NCI-H128 (cell line): ENCODE results near the gene PLCL1.

Source experiments
- DNase-seq: peaks from one replicate; lab custom pipeline; 2025; ENCODE audit not compliant: unreplicated experiment; lab: John Stamatoyannopoulos, UW

Gene PLCL1

DNA sequence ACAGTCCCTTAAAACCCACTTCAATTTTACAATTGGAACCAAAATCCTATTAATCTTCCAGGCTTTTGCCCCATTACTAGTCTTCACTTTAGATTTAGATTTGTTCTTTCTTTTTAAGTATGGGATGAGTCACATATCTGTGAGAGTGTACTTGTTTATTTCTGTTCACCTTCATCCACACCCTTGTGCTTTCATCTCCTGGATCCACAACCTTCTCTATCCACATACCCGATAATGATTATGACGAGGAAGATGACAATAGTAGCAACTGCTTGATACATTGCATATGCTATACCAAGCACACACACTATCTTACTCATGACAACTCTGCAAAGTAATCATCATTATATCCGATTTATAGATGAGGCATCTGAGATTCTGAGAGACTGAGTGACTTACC is 297.3 kb downstream of the PLCL1 start:
- no peak for DNase-seq

DNA sequence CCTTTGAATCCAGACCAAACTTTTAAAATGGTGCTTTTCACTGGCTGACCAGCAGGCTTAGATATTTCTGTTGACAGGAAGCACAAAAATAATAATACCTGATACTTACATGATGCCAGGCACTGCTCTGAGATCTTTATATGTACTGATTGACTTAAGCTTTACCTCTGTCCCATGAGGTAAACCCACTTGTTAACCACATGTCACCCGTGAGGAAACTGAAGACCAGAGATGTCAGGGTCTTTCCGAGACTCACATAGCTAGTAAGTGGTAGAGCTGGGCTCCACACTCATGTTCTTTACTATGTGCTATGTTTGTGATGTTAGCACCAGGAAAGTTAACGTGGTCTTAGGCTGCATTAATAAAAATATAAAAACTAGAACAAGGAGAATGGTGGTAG is 297.7 kb downstream of the PLCL1 start:
- DNase-seq: no peak

DNA sequence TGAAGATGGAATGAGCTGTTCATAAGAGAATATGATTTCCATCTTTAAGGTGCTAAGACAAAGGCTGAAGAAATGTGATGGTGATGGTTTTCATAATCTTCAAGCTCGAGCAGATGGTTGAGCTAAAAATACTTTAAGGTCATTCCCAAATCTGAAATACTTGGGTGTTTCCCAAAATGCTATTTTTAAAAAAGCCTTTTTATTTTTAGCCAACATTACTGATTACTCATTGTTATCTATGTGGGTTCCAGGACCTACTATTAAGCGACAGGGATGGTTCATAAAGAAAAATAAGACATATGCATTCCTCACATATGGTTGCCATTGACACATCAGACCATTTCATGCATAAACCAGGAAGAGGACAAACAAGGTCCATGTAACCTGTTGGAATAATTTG is 298.5 kb downstream of the PLCL1 start:
- DNase-seq: no peak

DNA sequence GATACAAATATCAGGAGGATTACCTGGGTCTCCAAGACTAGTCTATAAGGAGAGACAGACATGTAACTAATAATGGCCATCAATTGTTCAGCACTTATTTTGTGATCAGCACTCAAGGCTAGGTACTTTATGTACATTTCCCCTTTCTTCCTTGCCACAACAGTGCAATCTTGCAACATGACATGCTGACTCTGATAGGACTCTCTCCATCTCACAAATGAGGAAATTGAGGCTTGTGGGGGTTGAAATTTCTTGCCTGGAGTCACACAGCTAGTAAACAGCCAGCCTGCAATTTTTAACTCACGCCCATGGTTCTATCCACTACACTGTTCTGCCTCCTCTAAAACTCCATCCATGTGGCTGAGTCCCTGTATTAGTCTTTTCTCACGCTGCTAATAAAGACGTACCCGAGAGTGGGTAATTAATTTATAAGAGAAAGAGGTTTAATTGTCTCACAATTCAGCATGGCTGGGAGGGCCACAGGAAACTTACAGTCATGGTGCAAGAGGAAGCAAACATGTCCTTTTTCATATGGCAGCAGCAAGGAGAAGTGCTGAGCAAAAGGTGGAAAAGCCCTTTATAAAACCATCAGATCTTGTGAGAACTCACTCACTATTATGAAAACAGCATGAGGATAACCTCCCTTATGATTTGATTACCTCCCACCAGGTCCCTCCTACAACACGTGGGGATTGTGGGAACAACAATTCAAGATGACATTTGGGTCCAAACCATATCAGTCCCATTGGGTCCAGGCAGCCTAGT is 302.4 kb downstream of the PLCL1 start:
- no peak for DNase-seq

DNA sequence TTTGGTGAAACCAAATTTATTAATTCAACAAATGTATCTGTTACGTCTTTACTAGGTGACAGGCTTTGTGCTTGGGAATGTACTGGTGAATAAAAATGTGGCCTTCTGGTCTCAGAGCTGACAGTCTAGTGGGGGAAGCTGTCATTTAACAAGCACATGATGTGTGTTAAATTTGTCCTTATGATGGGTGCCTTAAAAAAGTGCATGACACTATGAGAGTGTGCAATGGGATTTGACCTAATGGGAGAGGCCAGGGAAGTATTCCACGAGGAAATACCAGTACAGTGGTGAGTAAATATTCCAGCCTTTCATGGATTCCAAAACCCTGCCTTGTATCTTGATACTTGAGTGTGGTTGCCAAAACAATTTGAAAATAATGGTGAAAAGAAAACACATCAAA is 308.9 kb downstream of the PLCL1 start:
- DNase-seq: no peak

DNA sequence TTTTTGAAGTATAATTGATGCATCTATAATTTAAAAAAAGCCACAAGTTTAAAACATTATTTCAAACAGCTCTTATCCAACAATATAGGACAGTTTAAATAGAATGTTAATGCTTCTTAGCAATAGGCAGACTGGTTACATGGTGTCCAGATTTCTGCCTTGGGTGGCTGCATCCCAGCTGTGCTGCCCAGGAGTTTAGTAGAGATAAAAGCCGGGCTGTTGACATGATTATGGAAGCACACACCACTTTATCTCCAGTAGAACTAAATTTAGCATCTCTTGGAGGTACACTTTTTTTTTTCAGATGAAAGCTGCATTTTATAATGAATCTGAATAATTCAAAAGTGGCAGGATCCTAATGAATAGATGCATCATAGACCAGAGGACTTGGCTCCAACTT is 309.7 kb downstream of the PLCL1 start:
- DNase-seq: no peak

DNA sequence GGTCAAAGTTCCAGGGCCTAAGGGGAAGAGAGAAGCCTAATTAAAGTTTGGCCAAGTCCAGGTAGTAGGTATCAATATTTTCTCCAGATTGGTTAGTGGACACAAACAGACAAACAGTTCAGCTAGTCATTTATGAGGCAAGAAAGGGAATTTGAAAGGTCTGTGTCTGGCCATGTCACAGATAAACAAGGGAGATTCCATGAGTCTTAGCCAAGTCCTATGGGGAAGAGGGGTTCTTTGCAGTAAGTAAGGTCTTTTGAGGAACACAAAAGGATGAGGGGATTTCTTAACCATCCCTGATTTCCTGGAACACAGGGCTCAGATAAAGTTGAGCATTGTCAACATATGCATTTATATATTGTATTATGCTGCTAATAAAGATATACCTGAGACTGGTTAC is 310.8 kb downstream of the PLCL1 start:
- DNase-seq: no peak

DNA sequence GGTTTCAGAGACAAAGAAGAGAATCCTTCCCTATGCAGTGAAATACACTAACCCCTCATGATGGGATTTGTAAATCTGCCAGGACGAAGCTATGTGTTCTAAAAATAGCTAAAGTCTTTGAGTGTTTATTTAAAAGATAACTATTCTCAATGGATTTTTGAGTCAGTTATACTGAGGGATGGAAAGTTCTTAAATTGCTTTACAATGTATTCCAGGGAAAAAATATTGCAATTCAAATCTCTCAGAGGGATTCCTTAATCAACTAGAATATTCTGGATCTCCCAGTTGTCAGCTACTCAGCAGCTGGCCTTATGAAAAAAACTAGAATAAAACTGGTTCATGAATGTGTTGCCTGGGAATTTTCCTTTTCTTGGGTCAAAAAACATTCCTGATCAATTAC is 312.4 kb downstream of the PLCL1 start:
- DNase-seq: no peak

DNA sequence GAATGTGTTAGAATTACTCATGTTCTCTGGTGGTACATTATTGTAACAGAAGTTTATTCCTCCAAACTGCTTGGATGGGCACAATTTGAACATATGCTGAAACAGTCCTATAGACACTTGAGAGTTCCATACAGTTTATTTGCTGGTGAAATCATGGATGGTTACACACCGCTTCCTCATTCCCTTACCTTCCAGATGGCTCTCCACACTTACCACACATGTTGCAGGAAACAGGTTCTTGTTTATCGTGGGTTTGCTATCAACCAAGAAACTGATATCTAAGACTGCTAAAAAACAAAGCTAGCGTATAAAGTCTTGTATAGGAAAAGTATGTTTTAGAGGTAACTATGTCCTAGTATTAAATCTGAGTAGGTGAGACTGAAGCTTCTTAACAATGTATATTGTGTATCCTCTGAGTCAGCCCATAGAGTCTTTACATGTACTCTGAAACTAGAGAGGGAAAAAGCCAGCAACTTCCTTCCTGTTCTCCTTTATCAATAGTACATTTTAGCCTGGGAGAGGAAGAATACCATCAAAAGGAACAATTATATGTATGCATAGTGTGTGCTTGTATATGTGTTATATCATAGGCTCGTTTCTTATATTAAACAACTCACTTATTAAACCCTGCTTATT is 313.1 kb downstream of the PLCL1 start:
- no peak for DNase-seq

DNA sequence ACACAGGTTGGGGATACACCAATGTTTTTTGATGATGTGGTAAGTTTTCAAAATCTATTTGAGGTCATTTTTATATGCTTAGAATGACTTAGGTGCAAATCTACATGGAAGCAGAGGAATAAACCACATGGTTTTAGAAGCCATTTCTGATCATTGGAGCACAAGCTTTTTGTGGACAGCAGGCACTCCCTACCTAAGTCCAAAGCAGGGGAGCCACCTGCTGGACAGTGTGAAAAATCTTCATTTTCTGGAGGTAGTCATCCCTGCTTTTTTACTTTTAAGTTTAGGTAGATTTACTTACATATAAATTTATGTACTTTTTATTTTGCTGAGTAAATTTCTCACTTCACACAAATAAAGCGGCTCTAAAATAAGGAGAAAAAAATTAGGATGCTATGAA is 323.2 kb downstream of the PLCL1 start:
- DNase-seq: no peak

DNA sequence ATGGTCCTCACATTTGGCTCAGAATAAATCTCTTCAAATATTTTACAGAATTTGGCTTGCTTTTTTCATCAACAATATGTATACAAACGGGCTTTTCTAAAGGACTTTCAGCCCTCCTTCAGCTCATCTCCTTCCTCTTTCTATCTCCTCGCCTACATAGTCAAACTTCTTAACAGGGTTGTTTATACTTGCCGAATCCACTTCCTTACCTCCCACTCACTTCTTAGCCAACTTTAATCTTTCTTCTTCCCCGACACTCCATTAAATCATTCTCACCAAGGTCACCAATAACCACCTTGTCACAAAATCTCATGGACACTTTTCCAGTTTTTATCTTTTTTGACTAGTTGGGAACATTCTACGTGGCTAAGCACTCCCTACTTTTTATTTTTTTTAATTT is 325.2 kb downstream of the PLCL1 start:
- no peak for DNase-seq

DNA sequence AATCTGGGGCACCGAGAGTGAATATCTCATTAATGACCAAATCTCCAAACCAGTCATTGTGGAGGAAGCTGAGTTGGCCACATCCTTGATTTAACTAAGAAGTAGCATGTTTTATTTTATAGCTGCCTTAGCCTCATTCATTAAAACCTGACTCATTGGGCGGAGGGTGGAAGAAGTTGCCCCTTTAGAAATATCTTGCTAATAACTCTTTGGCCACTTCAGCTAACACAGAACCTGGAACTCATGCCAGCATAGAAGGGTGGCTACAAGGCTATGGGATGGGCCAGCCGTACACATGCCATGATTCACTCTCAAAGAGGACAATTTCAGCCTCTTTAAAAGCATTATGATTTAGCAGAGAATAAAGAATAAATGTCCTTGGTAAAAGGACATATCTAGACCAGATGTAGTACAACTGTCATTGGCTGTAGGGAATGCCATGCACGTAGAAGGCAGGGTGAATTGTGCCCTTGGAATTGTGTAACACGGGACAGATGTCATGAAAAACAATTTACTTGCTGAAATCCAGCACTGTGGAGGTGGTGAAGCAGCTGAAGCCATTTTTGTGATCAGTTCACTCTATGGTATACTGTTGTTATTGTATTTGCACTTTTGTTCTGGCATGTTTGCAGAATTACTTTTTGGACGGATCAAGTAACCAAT is 330.0 kb downstream of the PLCL1 start:
- no peak for DNase-seq

DNA sequence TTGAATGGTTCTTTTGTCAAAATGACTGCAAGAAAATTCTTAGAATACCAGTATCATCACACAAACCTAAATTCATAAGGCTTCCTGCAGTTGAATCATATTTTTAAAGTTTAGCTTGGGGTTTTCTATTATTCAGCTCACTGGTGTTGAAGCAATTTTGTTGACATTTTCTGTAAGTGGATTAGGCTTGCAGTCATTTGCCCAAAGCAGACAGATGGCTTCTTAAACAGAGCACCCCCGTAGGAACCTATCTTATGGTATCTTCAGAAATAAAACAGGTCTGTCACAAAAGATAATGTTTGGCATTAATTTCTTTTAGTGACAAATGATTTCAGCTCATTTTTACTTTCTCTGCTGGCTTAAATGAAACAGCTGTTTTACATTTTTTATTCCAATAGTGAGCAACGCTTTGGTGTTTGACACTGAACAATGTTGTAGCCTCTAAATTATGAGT is 331.1 kb downstream of the PLCL1 start:
- DNase-seq: no peak

DNA sequence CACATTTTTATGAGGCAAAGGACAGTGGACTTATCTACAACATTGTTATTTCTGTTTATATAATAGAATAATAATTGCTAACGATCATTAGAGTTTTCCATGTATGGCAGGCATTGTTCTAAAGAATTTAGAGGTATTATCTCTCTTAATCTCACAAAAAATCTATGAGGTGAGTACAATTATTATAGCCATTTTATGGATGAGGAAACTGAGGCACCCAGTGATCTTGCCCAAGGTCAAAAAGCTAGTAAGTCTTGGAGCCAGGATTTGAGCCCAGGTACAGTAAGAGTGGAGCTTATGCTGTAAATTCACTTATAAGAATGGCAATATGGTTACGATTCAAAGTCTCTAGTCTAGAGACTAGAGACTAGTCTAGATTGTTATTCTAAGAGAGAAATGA is 331.7 kb downstream of the PLCL1 start:
- no peak for DNase-seq

DNA sequence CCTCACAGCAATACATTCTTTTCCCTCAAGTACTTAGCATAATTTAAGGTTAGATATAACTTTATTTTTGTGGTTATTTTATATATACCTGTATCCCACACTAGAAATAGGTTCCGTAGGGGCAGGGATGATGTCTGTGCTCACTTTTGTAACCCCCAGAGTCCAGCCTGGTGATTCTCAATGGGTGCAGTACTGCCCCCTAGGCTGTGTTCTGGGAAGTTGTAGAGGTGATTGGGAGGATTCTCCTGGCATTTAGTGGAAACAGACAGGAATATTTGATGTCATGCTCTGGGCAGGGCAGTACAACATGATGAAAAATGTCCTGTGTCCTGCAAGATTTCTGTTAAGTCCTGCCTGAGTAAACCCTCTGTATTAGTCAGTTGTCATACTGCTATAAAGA is 333.3 kb downstream of the PLCL1 start:
- DNase-seq: no peak

DNA sequence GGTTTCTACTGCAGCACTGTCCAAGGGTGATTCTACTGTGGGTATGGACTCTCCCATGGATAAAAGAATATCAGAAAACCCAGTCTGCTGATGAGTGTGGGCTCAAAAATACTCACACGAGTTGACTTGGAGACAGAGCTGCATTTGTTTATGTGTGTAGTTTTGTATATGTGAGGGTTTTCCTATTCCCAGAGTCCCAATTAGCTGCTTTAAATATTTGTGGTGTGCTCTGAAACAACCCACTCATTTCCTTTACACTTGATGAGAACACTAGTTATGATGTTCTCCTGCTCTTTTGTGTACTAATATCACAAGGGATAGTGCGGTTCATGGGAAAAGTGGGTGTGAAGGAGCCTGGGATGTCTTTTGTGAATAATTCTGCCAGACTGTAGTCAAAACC is 337.3 kb downstream of the PLCL1 start:
- no peak for DNase-seq

DNA sequence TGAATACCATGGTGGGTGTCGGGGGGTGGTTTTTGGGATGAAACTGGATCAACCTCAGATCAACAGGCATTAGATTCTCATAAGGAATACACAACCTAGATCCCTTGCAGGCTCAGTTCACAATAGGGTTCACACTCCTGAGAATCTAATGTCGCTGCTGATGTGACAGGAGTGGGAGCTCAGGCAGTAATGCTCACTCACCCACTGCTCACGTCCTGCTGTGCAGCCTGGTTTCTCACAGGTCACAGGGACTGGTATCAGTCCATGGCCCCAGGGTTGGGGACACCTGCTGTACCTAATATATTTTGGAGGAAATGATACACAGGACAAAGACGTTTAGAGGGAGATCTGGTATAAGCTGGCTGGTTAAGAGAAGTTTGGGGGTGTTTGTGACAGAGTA is 338.8 kb downstream of the PLCL1 start:
- no peak for DNase-seq

DNA sequence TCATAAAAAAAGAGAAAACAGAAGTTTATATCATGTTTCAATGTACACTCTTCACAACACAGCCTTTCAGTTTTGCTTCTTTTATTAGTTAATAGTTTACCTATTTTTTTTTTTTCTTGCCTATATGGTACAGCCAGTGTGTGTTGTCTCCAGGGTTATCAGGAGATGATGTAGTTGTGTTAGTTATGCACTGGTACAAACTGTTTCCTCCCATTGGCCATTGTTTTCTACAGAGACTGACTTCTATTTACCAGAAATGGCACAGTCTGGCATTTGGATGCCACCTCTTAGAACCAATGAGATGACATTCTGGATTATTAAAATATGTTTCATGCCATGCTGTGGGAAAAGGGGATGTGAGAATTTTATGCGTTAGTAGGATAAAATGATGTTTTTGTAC is 339.4 kb downstream of the PLCL1 start:
- DNase-seq: no peak

DNA sequence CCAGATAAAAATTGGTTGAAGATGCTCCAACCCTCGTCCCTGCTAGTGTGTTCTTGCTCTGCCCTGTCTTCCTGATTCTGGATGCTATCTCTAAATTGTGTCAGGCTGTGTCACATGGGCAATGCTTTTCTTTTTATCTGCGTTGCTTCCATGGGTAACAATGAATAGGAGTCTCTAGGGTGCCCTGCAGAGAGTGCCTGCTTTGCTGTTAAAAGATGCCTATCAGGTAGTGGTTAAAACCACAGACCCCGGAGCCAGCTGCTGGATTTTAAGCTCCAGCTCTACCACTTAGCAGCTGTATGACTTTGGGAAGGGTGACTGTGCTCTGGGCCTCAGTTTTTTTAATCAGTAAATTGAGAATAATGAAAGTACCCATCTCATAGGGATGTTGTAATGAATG is 340.3 kb downstream of the PLCL1 start:
- no peak for DNase-seq

DNA sequence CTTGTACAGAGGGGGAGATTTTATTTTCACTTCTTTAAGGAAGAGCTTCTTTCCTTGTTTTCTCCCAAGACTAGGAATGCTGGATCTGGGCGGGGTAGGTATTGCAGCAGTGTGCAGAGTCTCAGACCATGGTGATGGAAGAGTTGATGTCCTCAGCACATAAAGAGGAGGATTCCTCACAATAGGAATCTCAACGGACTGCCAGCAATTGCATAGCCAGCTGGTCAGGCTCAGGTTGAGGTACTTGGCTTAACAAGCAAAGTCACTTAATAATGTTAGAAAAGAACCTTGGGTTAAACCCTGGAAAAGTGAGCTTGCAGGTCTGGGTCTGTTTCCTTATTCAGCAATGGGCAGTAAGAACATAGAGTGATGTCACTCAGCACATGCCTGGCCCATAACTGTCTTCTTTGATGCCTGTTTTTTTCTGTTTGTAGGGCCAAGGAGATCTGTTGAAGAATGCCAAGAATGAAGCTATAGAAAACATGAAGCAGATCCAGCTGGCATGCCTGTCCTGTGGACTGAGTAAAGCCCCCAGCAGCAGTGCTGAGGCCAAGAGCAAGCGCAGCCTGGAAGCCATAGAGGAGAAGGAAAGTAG is 342.1 kb downstream of the PLCL1 start:
- no peak for DNase-seq

DNA sequence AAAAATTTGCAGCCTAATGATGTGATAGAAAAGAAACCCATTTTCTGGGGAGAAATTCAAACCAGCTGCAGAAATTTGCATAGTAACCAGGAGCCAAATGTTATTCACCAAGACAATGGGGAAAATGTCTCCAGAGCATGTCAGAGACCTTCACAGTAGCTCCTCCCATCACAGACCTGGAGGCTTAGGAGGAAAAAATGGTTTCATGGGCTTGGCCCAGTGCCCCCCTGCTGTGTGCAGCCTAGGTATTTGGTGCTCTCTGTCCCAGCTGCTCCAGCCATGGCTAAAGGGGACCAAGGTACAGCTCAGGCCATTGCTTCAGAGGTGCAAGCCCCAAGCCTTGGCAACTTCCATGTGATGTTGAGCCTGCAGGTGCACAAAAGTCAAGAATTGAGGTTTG is 352.9 kb downstream of the PLCL1 start:
- DNase-seq: no peak

DNA sequence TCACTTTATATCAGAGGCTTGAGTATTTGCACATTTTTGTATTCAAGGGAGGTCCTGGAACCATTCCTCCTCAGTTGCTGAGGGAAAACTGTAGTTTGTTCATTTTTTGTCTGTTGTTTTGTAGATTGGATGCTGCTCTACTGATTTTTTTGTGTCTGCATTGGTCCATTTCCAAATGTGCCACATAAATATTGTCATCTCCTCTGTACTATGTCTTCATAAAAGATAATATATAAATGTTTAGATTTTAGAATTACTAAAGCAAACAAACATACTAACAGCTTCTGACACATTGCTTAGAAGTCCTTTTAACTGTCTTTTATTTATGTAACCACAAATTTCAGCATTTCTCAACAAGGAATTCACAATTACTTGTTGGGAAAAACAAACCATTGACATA is 356.8 kb downstream of the PLCL1 start:
- DNase-seq: no peak
